Measurements from ENCODE around the gene CRYL1. TPM values are rescaled to one million over a fixed set of nuclear protein-coding genes. Genes with fewer than 3 reads are reported as not detected.

CRYL1 gene
- total and polyA plus RNA-seq, 2 of the 4 experiments (the other 2 are of a cell fraction): 11.7 to 16.4 TPM

- intact Hi-C loops (cut with micrococcal nuclease): no loop called here
- no TSS peak for BruUV-seq (replicated peaks)
- TF ChIP-seq RCOR1 (IDR thresholded peaks at IDR 0.05; ENCODE audit: insufficient replicate concordance, low read length): no peak
- TF ChIP-seq FOS (IDR thresholded peaks at IDR 0.05; ENCODE audit: low read depth, low read length): no peak
- TF ChIP-seq BHLHE40 (IDR thresholded peaks at IDR 0.05; ENCODE audit: low read depth, low read length): no peak
- TF ChIP-seq NFE2L2 (IDR thresholded peaks at IDR 0.05; ENCODE audit: low read depth, low read length): no peak
- TF ChIP-seq CHD1 (IDR thresholded peaks at IDR 0.05; ENCODE audit: low read depth, low read length): no peak
- no peak for TF ChIP-seq MXI1 (IDR thresholded peaks at IDR 0.05; ENCODE audit: borderline replicate concordance, low read depth, low read length)
- TF ChIP-seq USF2 (IDR thresholded peaks at IDR 0.05; ENCODE audit: low read depth, low read length): no peak
- no peak for TF ChIP-seq ELK1 (IDR thresholded peaks at IDR 0.05; ENCODE audit: borderline replicate concordance, low read depth, low read length)
- TF ChIP-seq CEBPB (IDR thresholded peaks at IDR 0.05; ENCODE audit: low read depth, low read length): no peak
- no peak for TF ChIP-seq MAZ (IDR thresholded peaks at IDR 0.05; ENCODE audit: borderline replicate concordance, low read depth, low read length)
- no peak for TF ChIP-seq RAD21 (IDR thresholded peaks at IDR 0.05; ENCODE audit: low read length)
- no peak for TF ChIP-seq SMC3 (IDR thresholded peaks at IDR 0.05; ENCODE audit: low read depth, low read length)
- TF ChIP-seq CTCF (conservative IDR thresholded peaks at IDR 0.05; ENCODE audit: low read depth, low read length): no peak
- no peak for TF ChIP-seq POLR2A (IDR thresholded peaks at IDR 0.05; ENCODE audit: low read depth, low read length)
Observed at GRCh38 chr13:20503088-20504083, 22.3 kb downstream of the CRYL1 start.

More at GRCh38 chr13:20503088-20504083, 22.3 kb downstream of the CRYL1 start:
- no peaks in the 10 kb centered on the region for H3K9me1 ChIP-seq (ENCODE audit: insufficient read depth, low read length)
- H4K8ac ChIP-seq (ENCODE audit: low read depth in 2 of 2, low read length in 2 of 2): no peak overlapping the region
- POLR2A ChIA-PET (ENCODE audit: unreplicated experiment): no interaction called here
- H3K14ac ChIP-seq (replicated peaks; ENCODE audit: low read depth, low read length): no peak overlapping the region
- H2BK120ac ChIP-seq (ENCODE audit: low read depth, low read length): no peak overlapping the region
- dilution Hi-C loops (cut with HindIII; ENCODE audit: low sequenced_read_pairs, unreplicated experiment): no loop called here
- no peak overlapping the region for H3K18ac ChIP-seq (ENCODE audit: low read depth, low read length)
- in situ Hi-C loops (cut with MboI; ENCODE audit: low sequenced_read_pairs): loop anchor here (10.0 to 25.0 kb wide), 2 partner anchors 201 to 984 kb away; partner anchors contain the start of gene IL17D
- 0 out of 2 replicates have a peak, but pooled peaks cover 2% of the 10 kb centered on the region for H3K36me3 ChIP-seq (ENCODE audit: control insufficient read depth, insufficient read depth, low read length)
- H2AK9ac ChIP-seq (replicated peaks; ENCODE audit: low read depth, low read length, poor library complexity): no peak overlapping the region
- no peak overlapping the region for H2AFZ ChIP-seq (replicated peaks; ENCODE audit: low read length, poor library complexity)
- H3K4ac ChIP-seq (ENCODE audit: low read depth, low read length): no peak overlapping the region
- H4K91ac ChIP-seq (ENCODE audit: insufficient read depth, low read depth, low read length): no peak overlapping the region
- ATAC-seq (ENCODE audit: low read depth) (no peak), DNase-seq (no peak)
- H3K27me3 ChIP-seq (ENCODE audit: control insufficient read depth, insufficient read depth, low read length): no peaks in the 10 kb centered on the region
- no peak overlapping the region for H2BK20ac ChIP-seq (ENCODE audit: low read depth, low read length)
- CTCF ChIA-PET: interaction anchor here (1.0 kb wide), 1 partner anchor 10 kb away, joined by 3 read pairs; no protein-coding TSS in a partner anchor
- no peak overlapping the region for H3K4me3 ChIP-seq (ENCODE audit: insufficient read depth, low read depth, low read length)
- 88% methylated on average over 10 of the region's 16 CpGs; no CpG with 5 or more reads in 1 of the 2 experiments for WGBS, 2 experiments (ENCODE audit: extremely low coverage in 2 of 2, insufficient read length in 1 of 2)
- H3K23ac ChIP-seq (ENCODE audit: low read depth, low read length): no peak overlapping the region
- no peaks in the 10 kb centered on the region for H3K4me1 ChIP-seq (ENCODE audit: control insufficient read depth, insufficient read depth, low read length)
- H4K20me1 ChIP-seq (ENCODE audit: insufficient read depth, low read length): no peaks in the 10 kb centered on the region
- no peak overlapping the region for H3K9ac ChIP-seq (ENCODE audit: low read depth, low read length)
- H2AK5ac ChIP-seq (ENCODE audit: low read depth, low read length): no peak overlapping the region
- no peak overlapping the region for H3K56ac ChIP-seq (ENCODE audit: extremely low read depth, insufficient read depth, low read length)
- no peak overlapping the region for H2BK5ac ChIP-seq (ENCODE audit: low read depth, low read length, poor library complexity, severe bottlenecking)
- no peaks in the 10 kb centered on the region for H3K79me1 ChIP-seq (ENCODE audit: low read depth in 1 of 2, low read length in 2 of 2)
- no peak overlapping the region for H4K5ac ChIP-seq (ENCODE audit: low read depth, low read length)
- H3K4me2 ChIP-seq (ENCODE audit: low read depth, low read length): no peak overlapping the region
- peaks cover 2% of the 10 kb centered on the region; the same call in 1 of the 2 replicates for H3K9me3 ChIP-seq (ENCODE audit: control insufficient read depth, insufficient read depth, low read length)
- no peak overlapping the region for H2BK15ac ChIP-seq (ENCODE audit: low read depth, low read length)
- no peak overlapping the region for H3K27ac ChIP-seq (ENCODE audit: insufficient read depth, low read length)
